Measurements from ENCODE around the gene HTR1D.
"Not testable (repeated sequence)": the region's sequence is repeated elsewhere in the genome, so short reads cannot be mapped to it uniquely, and the experiment has no call there.

HTR1D gene

DNA sequence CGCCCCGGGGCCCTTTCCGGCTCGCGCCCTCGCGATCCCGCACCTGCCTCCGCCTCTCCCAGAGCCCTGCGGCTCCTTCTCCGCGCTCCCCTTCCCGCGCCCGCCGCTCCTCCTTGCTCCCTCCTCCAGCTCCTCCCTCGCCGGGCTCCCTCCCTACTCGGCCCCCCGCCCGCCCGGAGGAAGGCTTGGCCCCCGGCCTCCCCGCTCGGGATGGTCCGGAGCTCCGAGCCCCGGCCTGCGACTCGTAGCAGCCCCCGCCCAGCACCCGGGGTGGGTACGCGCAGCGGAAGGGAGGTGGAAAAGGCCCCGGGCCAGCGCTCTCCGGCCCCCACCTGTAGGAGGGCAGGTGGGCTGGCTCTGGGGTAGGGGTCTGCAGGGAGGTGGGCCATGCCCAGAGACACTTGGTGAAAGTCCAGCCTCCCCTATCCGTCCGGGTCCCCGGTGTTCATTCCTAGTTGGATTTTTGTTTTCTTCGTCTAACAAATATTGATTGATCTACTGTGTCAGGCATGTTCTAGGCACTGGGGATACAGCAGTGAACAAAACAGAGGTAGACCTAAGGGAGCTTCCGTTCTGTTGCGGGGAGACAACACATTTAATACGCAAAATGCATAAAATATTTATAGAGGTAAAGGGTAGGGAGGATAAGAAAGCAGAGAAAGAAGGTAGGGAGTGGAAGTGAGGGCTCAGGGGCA is at the start of gene HTR1D:
Gene HTR1D (minus strand): TSS at position 82 of the 695 bp plus-strand sequence. CDS start 23,283 bp downstream, outside the sequence.
- ATAC-seq (peak; percentile 26), DNase-seq (ENCODE audit: low spot score in 2 of 2) (no peak)
- Mint-ChIP-seq H3K36me3 (no peaks in the 10 kb centered on the region), H3K9me3 (no peaks in the 10 kb centered on the region), H3K4me3 (peak within 1 kb of the TSS; percentile 45), H3K4me1 (peaks cover 6% of the 10 kb centered on the region), H3K27ac (no peak within 1 kb of the TSS)

DNA sequence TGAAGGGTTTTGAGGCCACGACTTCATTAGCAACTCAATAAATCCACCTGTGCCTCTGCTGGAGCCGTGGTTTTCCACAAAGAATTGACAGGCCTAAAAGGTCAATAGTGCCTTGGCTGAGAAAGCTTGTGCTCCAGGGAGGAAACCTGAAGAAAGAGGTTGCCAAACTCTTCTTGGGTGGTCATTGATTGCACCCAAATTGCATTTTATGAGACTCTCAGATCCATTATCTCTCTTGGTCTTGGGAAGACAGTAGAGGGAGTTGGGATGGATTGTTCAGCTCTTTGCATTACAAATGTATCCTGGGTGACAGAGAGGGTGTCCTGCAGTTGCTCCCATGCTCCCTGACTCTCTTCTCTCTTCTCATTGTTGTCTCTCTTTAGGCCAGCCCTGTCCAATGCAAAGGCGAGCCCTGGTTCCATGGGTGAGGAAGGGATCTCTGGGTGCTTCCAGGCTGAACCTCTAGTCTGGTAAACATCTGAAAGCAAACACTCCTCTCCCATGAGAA is 46.1 kb upstream of the HTR1D start:
- Mint-ChIP-seq H3K27ac (no peak overlapping the region), H3K4me1 (no peaks in the 10 kb centered on the region), H3K4me3 (no peak overlapping the region), H3K36me3 (no peaks in the 10 kb centered on the region), H3K9me3 (no peaks in the 10 kb centered on the region)
- no peak for ATAC-seq
- no peak for DNase-seq (ENCODE audit: low spot score in 2 of 2)

DNA sequence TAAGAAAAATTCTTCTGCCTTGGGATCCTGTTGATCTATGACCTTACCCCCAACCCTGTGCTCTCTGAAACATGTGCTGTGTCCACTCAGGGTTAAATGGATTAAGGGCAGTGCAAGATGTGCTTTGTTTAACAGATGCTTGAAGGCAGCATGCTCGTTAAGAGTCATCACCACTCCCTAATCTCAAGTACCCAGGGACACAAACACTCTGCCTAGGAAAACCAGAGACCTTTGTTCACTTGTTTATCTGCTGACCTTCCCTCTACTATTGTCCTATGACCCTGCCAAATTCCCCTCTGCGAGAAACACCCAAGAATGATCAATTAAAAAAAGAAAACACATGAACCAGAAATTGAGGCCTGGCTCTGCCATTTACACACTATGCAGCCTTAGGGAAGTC is 40.8 kb upstream of the HTR1D start:
- not testable (repeated sequence) for DNase-seq (ENCODE audit: low spot score in 2 of 2); H3K4me1 Mint-ChIP-seq; H3K9me3 Mint-ChIP-seq; H3K36me3 Mint-ChIP-seq; ATAC-seq; H3K4me3 Mint-ChIP-seq; H3K27ac Mint-ChIP-seq

- H3K4me3 Mint-ChIP-seq; H3K27ac Mint-ChIP-seq; DNase-seq (ENCODE audit: low spot score in 2 of 2); ATAC-seq; H3K4me1 Mint-ChIP-seq; H3K36me3 Mint-ChIP-seq; H3K9me3 Mint-ChIP-seq: not testable (repeated sequence)
Observed at GRCh38 chr1:23257371-23257770, 40.1 kb upstream of the HTR1D start.

- H3K36me3 Mint-ChIP-seq = no peaks in the 10 kb centered on the region
- no peak overlapping the region for H3K27ac Mint-ChIP-seq
Observed at GRCh38 chr1:23254584-23254983, 37.3 kb upstream of the HTR1D start.

GRCh38 chr1:23251812-23252211 is 34.5 kb upstream of the HTR1D start:
- no peaks in the 10 kb centered on the region for H3K9me3 Mint-ChIP-seq
- no peak overlapping the region for H3K27ac Mint-ChIP-seq
- H3K4me1 Mint-ChIP-seq = no peaks in the 10 kb centered on the region
- ATAC-seq (no peak), DNase-seq (ENCODE audit: low spot score in 2 of 2) (no peak)
- H3K4me3 Mint-ChIP-seq = no peak overlapping the region
- no peaks in the 10 kb centered on the region for H3K36me3 Mint-ChIP-seq

More at GRCh38 chr1:23254584-23254983, 37.3 kb upstream of the HTR1D start:
- ATAC-seq (no peak), DNase-seq (ENCODE audit: low spot score in 2 of 2) (no peak)
- Mint-ChIP-seq H3K4me1 (no peaks in the 10 kb centered on the region), H3K4me3 (no peak overlapping the region), H3K9me3 (no peaks in the 10 kb centered on the region)

DNA sequence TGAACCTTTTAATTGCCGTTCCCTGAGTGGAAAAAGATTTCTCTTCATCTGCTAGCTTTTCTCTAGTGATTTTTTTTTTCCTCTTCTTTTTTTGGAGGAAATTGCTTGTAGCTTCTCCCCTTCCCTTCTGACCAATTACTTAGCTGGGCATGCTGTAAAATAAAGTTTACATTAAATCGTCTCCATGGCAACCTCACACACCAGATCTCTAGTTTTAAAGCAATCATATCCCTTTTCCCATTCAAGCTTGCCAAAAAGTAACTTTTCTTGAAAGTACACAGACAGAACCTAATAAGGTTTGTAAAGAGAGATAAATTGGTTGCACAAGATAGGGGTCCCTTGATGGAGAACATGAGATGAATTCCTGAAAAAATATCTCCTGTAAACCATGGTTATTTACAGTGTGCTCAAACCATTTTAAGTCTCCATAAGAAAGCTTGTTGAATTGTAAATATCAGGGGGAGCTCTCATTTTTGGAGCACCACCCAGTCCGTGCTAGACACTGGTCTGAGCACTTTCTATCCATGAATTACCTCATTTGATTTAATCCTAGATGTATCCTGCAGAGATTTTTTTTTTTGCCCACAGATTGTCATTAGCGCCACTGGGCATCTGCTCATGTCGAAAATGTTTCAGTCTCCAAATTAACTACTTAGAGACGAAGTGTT is 32.6 kb upstream of the HTR1D start:
- Mint-ChIP-seq H3K27ac (no peak overlapping the region), H3K4me1 (no peaks in the 10 kb centered on the region), H3K9me3 (no peaks in the 10 kb centered on the region), H3K36me3 (no peaks in the 10 kb centered on the region), H3K4me3 (no peak overlapping the region)
- ATAC-seq = no peak
- DNase-seq (ENCODE audit: low spot score in 2 of 2) = no peak

GRCh38 chr1:23247276-23247675 is 30.0 kb upstream of the HTR1D start:
- no peaks in the 10 kb centered on the region for H3K36me3 Mint-ChIP-seq

GRCh38 chr1:23246274-23246673 is 29.0 kb upstream of the HTR1D start:
- Mint-ChIP-seq H3K4me1 (no peaks in the 10 kb centered on the region), H3K4me3 (no peak overlapping the region), H3K27ac (no peak overlapping the region), H3K36me3 (no peaks in the 10 kb centered on the region), H3K9me3 (no peaks in the 10 kb centered on the region)
- ATAC-seq (no peak), DNase-seq (ENCODE audit: low spot score in 2 of 2) (no peak)

More at GRCh38 chr1:23247276-23247675, 30.0 kb upstream of the HTR1D start:
- DNase-seq (ENCODE audit: low spot score in 2 of 2) (no peak), ATAC-seq (no peak)
- Mint-ChIP-seq H3K27ac (no peak overlapping the region), H3K9me3 (no peaks in the 10 kb centered on the region), H3K4me3 (no peak overlapping the region), H3K4me1 (no peaks in the 10 kb centered on the region)

- H3K4me1 Mint-ChIP-seq = no peaks in the 10 kb centered on the region
- H3K36me3 Mint-ChIP-seq = no peaks in the 10 kb centered on the region
- H3K27ac Mint-ChIP-seq = no peak overlapping the region
- ATAC-seq (no peak), DNase-seq (ENCODE audit: low spot score in 2 of 2) (no peak)
- H3K9me3 Mint-ChIP-seq = no peaks in the 10 kb centered on the region
- H3K4me3 Mint-ChIP-seq = no peak overlapping the region
Observed at GRCh38 chr1:23244256-23244761, 27.0 kb upstream of the HTR1D start.

DNA sequence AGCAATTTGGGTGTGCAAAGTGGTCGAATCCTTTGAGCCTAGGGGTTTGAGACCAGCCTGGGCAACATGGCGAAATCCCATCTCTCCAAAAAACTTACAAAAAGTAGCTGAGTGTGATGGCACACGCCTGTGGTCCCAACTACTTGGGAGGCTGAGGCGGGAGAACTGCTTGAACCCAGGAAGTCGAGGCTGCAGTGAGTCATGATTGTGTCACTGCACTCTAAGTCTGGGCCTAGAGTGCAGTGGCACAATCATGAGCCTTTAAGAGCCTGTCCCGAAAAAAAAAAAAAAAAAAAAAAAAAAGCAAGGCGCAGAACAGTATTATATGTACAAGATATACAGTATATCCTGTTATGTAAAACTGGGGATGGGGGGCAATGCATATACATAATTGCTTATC is 25.1 kb upstream of the HTR1D start:
- H3K9me3 Mint-ChIP-seq = no peaks in the 10 kb centered on the region
- H3K27ac Mint-ChIP-seq = no peak overlapping the region
- H3K4me3 Mint-ChIP-seq = no peak overlapping the region
- DNase-seq (ENCODE audit: low spot score in 2 of 2) (no peak), ATAC-seq (no peak)
- H3K4me1 Mint-ChIP-seq = no peaks in the 10 kb centered on the region
- no peaks in the 10 kb centered on the region for H3K36me3 Mint-ChIP-seq

GRCh38 chr1:23239638-23240295 is 22.5 kb upstream of the HTR1D start:
- Mint-ChIP-seq H3K4me3 (no peak overlapping the region), H3K27ac (no peak overlapping the region), H3K36me3 (no peaks in the 10 kb centered on the region), H3K4me1 (no peaks in the 10 kb centered on the region), H3K9me3 (no peaks in the 10 kb centered on the region)
- ATAC-seq (no peak), DNase-seq (ENCODE audit: low spot score in 2 of 2) (no peak)

GRCh38 chr1:23238565-23238964 is 21.3 kb upstream of the HTR1D start:
- Mint-ChIP-seq H3K36me3 (no peaks in the 10 kb centered on the region), H3K27ac (no peak overlapping the region), H3K9me3 (no peaks in the 10 kb centered on the region), H3K4me3 (no peak overlapping the region), H3K4me1 (no peaks in the 10 kb centered on the region)
- DNase-seq (ENCODE audit: low spot score in 2 of 2) (no peak), ATAC-seq (no peak)

DNA sequence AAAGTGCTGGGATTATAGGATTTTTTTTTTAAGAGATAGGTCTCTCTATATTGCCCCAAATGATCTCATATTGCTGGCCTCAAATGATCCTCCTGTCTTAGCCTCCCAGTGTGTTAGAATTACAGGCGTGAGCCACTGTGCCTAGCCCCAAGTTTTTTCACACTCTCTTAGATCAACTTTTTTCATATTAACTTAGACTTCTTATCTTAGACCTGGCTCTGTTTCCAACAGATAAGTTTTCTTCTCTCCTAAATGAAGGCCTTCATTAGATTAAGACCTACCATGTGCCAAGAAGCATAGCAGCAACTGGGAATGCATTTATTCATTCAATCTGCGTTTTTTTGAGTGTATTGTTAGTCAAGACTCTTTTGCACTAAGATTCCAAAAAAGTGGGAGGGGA is 20.2 kb upstream of the HTR1D start:
- DNase-seq (ENCODE audit: low spot score in 2 of 2) (no peak), ATAC-seq (no peak)
- H3K4me1 Mint-ChIP-seq = no peaks in the 10 kb centered on the region
- no peak overlapping the region for H3K4me3 Mint-ChIP-seq
- no peaks in the 10 kb centered on the region for H3K9me3 Mint-ChIP-seq
- no peaks in the 10 kb centered on the region for H3K36me3 Mint-ChIP-seq
- H3K27ac Mint-ChIP-seq = no peak overlapping the region

GRCh38 chr1:23227806-23228205 is 10.5 kb upstream of the HTR1D start:
- ATAC-seq (no peak), DNase-seq (ENCODE audit: low spot score in 2 of 2) (no peak)
- Mint-ChIP-seq H3K4me3 (no peak overlapping the region), H3K27ac (no peak overlapping the region), H3K4me1 (no peaks in the 10 kb centered on the region), H3K36me3 (no peaks in the 10 kb centered on the region), H3K9me3 (no peaks in the 10 kb centered on the region)
